T-helper 1 cell (primary cell): ENCODE results near the gene CMTM2.
"Not testable (repeated sequence)": the region's sequence is repeated elsewhere in the genome, so short reads cannot be mapped to it uniquely, and the experiment has no call there.

Source experiments
- DNase-seq, 5 donors: peaks; one replicate each; pipeline ENCODE4 v3.0.0-alpha.2; 2012 to 2020

CMTM2 gene

DNA sequence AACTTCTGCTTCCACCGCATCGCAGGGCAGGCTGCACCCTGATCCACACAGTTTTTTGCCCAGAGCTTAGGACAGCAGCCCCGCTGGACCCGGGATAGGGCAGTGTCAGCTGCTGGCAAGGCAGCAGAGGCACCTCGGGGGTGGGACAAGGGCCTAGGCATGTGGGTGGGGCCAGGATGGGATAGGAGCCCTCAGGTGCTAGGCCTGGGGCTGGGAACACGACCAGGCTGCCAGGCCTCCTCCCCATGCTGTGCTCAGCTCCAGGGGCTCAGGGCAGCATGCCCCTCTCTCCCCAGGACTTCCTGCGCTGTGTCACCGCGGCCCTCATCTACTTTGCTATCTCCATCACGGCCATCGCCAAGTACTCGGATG is 29.9 kb downstream of the CMTM2 start:
- DNase-seq = no peak

DNA sequence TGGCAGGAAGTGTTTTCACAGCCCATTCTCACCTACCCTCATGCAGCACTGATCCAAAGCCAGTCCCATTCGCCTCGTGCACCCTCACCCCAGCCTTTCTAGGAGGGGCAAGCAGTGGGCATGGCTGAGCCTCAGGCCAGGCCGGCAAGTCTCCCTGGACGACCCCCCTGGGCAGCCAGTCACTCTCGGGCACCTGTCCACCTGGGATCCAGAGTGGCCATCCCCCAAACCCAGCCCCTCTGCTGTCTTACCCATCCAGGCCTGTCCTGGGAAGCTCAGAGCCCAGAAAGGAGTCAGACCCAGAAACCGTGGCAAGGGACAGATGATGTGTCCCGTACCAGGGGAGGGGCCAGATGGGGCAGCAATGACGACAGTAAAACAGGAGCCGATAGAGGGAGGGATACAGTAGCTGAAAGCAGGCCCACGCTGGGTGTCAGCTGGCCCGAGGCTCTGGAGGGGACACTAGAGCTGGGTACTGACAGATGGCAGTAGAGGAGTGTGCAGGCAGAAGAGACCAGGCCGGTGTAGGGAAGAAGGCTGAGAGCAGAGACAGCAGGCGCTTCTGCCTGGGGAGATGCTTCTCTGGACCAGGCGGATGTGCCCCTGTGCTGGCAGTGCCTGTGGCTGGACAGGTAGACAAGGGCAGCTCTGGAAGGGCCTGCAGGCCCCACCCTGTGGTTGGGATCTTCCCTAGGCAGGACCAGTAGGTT is 31.0 kb downstream of the CMTM2 start:
- no peak for DNase-seq

DNA sequence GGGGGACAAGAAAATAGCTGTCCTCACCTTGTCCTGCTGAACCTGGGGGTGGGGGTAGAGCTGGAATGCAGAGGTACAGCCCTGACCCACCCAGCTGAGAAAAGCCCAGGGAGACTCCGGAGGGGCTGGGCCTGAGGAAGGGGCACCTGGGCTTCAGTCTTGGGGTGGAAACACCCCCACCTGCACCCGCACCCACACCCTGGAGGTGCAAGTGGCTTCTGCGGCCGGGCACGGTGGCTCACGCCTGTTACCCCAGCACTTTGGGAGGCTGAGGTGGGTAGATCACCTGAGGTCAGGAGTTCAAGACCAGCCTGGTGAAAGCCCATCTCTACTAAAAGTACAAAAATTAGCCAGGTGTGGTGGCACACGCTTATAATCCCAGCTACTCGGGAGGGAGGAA is 32.6 kb downstream of the CMTM2 start:
- not testable (repeated sequence) for DNase-seq

GRCh38 chr16:66612422-66612821 is 33.2 kb downstream of the CMTM2 start:
- DNase-seq = no peak

GRCh38 chr16:66614161-66614802 is 35.0 kb downstream of the CMTM2 start:
- DNase-seq = no peak

- no peak for DNase-seq
Measured at GRCh38 chr16:66616169-66616568, 36.9 kb downstream of the CMTM2 start.

DNA sequence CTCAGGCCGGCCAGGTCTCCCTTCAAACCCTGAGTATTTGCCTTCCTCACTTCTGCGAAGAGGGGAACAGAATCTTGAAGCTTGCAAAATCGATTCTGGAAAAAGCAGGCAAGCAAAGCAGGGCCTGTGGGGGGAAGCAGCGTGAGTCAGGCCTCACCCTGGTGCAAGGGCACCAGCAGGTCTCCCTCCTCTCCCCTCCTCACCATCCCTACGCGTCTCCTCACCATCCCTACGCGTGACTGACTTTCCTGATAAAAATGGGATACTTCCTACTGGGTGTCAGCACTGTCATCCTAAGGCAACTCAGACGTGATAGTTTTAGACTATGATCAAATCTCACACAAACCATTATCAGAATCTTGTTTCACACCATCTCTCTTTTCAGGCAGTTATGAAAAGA is 37.3 kb downstream of the CMTM2 start:
- no peak for DNase-seq

DNA sequence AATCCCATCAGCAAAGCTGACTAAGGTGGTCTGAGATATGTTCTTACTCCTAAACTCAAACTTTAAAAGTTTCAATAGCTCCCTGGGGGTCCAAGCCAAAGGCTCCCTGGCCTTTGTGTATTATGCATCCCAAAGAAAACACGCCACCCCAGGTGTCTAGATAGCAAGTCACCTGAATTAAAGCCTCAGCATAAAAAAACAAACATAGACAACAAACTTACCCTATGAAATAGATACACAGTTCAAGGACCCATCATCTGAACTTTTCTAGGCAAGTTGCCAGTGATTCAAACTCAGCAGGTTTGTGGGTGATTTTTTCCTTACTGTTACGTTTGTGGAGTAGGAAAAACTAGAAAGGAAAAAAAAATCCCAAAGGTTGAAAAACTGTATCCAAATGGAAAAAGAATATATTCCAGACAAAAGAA is 37.8 kb downstream of the CMTM2 start:
- DNase-seq = no peak

DNA sequence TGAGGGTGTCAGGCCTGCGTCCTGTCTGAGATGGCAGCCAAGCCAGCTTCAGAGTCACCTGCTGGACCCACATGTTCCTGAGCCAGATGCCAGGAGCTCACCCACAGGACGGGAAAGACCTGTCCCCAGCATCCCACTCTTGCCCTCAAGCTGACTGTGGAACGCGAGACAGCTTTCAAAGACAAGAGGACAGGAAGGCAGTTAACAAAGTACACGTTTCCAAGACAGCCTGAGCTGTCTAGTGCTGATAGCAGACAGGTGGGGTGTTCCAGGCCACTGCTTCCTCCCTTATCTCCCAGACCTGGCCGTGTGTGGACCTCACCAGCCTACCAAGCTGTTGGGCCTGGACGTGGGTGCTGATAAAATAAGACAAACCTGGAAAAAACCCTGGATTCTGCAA is 38.5 kb downstream of the CMTM2 start:
- no peak for DNase-seq

DNA sequence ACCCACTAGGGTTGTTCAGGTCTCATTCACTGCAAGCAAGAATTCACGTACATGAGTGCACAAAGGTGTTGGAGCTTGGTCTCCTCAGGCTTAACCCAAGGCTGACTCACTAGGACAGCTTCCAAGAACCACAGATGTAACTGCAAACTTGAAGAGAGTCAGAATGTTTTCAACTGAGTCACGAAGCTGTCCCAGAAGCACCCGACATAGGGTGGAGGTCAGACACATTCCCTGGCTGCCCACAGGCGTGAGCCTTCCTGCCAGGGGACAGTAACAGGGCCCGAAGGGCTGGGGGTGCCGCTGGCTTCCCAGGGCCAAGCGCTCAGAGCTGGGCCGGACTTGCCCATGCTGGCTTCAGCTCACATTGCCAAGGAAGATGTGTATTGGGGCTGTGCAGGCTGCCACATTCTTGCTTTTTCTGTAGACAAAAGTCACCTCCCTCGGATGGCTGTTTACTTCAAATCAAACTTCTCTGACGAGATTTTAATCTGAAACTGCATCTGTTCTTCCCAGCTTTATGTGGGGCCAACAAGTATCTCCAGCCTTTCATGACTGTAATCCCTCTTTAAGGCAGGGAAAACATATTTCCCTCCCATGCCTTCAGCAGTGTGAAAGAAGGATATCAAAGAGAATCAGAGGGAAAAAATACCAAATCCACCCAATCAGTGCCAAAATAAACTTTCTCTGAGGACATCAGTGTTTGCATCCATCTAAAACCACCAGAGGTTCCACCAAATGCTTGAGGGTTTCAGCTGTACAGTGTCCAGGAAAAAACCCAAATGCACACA is 39.5 kb downstream of the CMTM2 start:
- DNase-seq = no peak

DNA sequence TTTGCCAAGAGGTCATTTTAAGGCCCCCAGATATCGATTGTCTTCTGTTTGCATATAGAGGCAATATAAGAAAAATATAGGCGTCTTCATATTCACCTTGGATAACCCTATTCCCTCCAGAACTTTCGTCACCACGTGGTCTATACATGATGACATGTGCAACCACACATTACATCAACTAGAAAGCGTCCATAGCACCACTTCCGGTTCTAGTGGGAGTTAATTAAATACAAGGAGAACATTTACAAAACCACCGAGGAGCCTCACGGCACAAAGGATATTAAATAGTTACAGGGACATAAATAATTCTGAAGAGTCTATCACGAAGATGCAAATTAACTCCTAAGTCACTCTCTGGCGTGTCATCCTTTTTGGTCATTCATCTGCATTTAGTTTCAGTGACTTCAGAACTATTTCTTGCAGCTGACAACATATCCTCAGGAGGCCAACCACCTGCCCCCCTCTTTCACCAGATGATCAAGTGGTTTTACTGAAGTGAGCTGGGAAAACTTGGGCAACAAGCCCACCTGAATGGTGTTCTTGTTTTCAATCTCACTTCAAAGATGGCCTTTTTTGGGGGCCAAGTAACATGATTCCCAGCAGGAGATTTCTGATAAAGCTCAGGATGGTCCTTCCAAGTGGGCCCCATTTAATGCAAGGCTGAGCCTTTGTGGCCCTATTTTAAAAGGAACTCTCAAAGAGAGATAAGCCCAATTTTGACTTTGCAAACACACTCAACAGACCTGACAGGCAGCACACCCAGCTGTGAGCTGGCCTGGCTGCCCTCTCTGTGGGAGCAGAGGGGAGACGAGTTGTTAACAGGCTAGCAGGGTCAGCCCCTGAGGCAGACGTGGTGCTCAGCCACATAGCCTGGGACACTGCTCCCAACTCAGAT is 40.5 kb downstream of the CMTM2 start:
- DNase-seq = no peak

DNA sequence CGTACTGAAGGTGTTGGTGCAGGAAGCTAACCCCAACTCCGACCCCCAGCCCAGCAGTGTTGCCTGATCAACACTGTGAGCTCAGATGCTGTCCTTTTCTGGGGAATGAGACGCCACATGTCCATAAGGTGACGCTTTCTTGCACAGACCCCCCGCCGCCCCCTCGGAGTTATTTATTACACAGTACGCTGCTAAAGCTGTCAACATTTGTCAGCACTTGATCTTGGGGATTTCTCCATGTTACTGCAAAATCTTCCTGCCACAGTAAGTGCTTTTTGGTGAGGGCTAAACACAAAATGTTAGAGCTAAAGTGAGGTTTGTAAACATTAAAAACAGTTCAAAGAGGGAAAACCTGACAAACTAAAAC is 41.1 kb downstream of the CMTM2 start:
- no peak for DNase-seq

GRCh38 chr16:66621973-66622372 is 42.7 kb downstream of the CMTM2 start:
- DNase-seq = no peak

DNA sequence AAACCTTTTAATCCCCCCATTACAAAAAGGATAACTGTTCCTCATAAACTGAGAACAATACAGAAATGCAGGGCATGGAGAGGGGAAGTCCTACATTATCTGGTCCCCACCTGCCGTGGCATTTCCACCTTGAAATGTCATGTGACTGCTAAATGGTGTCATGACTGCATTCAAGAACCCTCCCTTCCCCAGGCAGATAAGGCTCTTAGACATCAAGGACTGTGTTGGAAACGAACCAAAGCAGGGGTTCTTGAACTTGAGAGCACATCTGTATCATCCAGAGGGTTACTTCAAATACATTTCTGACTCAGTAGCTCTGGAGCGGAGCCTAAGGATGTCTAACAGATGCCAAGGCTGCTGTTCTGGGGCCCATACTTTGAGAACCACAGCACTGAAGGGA is 43.6 kb downstream of the CMTM2 start:
- DNase-seq = no peak

- DNase-seq = no peak
Measured at GRCh38 chr16:66623755-66624154, 44.5 kb downstream of the CMTM2 start.

- DNase-seq = not testable (repeated sequence)
Measured at GRCh38 chr16:66627611-66628378, 48.5 kb downstream of the CMTM2 start.

DNA sequence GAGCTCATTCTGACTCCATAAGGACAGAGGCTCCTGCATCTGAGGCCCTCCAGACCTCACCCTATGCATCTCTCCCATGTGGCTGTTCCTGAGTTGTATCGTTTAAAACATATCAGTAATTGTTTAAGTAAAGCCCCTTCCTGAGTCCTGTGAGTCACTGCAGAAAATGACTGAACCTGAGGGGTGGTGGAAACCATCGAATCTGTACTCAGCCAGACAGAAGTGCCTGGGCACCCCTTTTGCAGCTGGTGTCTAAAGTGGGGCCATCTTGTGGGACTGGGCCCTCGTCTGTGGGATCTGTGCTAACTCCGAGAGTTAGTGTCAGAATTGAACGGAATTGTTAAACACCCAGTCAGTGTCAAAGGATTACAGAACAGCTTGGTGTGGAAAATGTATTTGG is 50.6 kb downstream of the CMTM2 start:
- no peak for DNase-seq

GRCh38 chr16:66630561-66631260 is 51.4 kb downstream of the CMTM2 start:
- not testable (repeated sequence) for DNase-seq

DNA sequence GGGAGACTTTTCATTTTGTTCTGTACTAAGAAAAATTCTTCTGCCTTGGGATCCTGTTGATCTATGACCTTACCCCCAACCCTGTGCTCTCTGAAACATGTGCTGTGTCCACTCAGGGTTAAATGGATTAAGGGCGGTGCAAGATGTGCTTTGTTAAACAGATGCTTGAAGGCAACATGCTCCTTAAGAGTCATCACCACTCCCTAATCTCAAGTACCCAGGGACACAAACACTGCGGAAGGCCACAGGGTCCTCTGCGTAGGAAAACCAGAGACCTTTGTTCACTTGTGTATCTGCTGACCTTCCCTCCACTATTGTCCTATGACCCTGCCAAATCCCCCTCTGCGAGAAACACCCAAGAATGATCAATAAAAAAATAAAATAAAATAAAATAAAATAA is 52.3 kb downstream of the CMTM2 start:
- DNase-seq = not testable (repeated sequence)

GRCh38 chr16:66634527-66635196 is 55.4 kb downstream of the CMTM2 start:
- DNase-seq = no peak

DNA sequence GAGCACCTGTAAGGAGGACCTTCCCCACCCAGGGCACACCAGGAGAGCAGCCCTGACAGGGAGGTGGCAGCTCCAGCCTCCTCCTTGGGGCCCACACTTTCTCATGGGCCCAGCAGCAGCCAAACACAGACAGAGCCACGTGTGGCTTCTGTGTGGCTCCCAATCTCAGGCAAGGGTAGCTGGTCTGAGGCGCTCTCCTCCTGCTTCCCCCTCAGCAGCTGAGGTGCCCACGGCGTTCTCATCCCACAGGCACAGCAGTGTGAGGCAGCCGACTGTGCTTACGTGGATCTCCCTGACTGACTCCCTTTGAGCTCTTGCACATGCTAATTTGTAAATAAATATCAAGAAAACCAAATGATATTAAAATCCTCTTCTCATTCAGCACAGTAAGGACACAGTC is 56.1 kb downstream of the CMTM2 start:
- DNase-seq = no peak
